ENCODE data around the gene TOMT. TPM values are rescaled to one million over a fixed set of nuclear protein-coding genes. Genes with fewer than 3 reads are reported as not detected.

The TOMT gene
- total RNA-seq, 4 donors from 2014 or later = not detected

DNA sequence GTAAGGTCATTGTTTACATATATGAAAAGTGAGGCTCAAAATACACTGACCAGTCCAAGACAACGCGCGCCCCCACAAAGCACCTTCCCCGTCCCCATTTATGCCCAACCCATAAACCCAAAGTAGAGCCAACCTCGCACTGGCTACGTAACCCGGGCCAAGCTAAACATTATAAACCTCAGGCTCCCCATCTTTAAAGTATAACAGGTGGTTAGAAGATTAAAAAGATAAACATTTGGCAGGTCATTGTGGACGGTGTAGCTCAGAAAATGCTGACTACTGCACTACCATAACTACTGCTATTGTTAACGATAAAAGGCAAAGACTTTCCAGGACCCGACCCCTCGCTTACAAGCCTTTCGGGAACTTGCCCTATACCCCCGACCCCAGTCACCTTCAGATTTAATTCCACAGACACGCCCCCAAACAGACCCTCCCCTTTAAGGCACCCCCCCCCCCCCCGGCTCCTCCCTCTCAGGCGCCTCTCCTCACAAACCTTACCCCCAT, 25.9 kb upstream of the TOMT start:
- no peaks in the 10 kb centered on the region for H3K27me3 ChIP-seq
- peak overlapping the region; percentile 87 to 98 (median 94) for H3K27ac ChIP-seq
- intact Hi-C loops (cut with DNase I; ENCODE audit: low total_unique reads) (loop anchor here (1.0 kb wide), 4 partner anchors 23 to 152 kb away; partner anchors contain the start of genes ANAPC15, LAMTOR1 and XNDC1N), in situ Hi-C loops (cut with MboI; ENCODE audit: low sequenced_read_pairs in 4 of 4) (loop anchor here in 3 of 4 donors (5.0 kb wide), 2 partner anchors 38 to 43 kb away; no protein-coding TSS in a partner anchor)
- ATAC-seq (peak; percentile 47 to 68), DNase-seq (peak in 1 of 2 donors; percentile 18)
- H3K36me3 ChIP-seq = no peaks in the 10 kb centered on the region
- no peaks in the 10 kb centered on the region for H3K9me3 ChIP-seq
- peak overlapping the region; percentile 69 to 96 (median 93) for H3K4me3 ChIP-seq
- peaks cover 14 to 19% of the 10 kb centered on the region in 2 donors for H3K4me1 ChIP-seq
- no peak for TF ChIP-seq CTCF (IDR thresholded peaks at IDR 0.05 in 4 of 5, conservative IDR thresholded peaks at IDR 0.05 in 1 of 5)
- no peak for TF ChIP-seq POLR2A (IDR thresholded peaks at IDR 0.05)

DNA sequence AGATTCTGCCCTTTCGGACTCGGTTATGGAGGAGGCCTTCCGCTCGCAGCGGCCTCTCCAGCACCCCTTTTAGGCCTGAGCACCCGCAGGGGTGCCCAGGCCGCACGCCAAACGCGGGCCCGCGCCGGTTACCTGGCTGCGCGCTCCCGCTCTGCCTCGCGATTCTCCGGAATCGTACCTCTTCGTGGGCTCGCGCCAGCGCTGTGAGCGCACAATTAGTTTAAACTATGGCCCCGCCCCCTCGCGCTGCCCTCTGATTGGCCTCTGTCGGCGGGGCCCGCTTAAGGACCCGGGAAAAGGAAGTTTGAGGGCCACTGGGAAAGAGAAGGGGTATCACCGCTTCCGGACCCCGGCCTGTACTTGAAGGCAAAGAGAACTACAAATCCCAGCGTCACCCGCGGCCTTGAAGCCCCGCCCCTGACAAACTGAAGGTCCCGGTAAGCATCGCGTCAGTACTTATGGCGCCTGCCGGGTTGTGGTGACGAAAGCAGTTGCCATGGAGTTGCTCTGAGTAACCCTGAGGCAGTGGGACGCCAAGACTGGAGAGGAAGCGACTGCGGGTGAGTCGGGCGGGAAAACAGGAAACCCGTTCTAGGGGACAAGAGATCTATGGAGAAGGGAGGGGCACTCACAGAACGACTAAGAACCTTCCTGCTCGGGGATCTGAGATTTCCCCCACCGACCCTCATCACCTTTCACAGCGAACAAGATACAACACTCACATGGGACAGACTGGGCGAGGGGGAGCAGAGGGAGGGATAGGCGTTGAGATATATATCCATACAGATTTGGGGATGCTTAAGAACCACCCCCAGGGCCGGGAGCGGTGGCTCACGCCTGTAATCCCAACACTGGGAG, 25.2 kb upstream of the TOMT start, which contains the start of the genes LRRC51 and NUMA1:
Gene LRRC51, plus strand, starts transcription at position 525 of the 858 bp plus-strand sequence. CDS start 8,234 bp downstream, outside the sequence.
Gene NUMA1, minus strand, starts transcription at position 217 of the 858 bp plus-strand sequence. CDS start 44,599 bp downstream, outside the sequence.
- DNase-seq (peak; percentile 99 to 100), ATAC-seq (peak; percentile 96 to 98)
- Histone ChIP-seq H3K4me1 (peaks cover 14 to 19% of the 10 kb centered on the region in 2 donors), H3K9me3 (no peaks in the 10 kb centered on the region), H3K4me3 (peak within 1 kb of the TSS; percentile 69 to 96 (median 93)), H3K27ac (peak within 1 kb of the TSS; percentile 87 to 98 (median 94)), H3K36me3 (no peaks in the 10 kb centered on the region), H3K27me3 (no peaks in the 10 kb centered on the region)
- intact Hi-C loops (cut with DNase I; ENCODE audit: low total_unique reads) (loop anchor here (1.0 kb wide), 4 partner anchors 23 to 152 kb away; partner anchors contain the start of genes ANAPC15, LAMTOR1 and XNDC1N), in situ Hi-C loops (cut with MboI; ENCODE audit: low sequenced_read_pairs in 4 of 4) (no loop called here)
- TF ChIP-seq CTCF (IDR thresholded peaks at IDR 0.05 in 4 of 5, conservative IDR thresholded peaks at IDR 0.05 in 1 of 5) = no peak
- TF ChIP-seq POLR2A (IDR thresholded peaks at IDR 0.05) = peak; percentile 71 to 78

DNA sequence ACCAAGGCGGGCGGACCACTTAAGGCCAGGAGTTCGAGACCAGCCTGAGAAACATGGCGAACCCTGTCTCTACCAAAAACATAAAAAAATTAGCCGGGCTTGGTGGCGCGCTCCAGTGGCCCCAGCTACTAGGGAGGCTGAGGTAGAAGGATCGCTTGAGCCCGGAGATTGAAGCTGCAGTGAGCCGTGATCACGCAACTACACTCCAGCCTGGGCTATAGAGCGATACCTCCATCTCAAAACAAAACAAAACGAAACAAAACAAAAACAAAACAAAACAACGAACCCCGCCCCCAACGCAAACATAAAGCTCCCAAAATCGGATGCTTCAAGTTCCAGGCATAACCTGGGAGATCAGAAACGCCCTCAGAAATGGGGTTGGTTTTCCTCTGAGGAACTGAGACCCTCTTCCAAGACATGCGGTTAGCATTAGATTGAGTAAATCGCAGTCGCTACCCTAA, 24.5 kb upstream of the TOMT start:
- intact Hi-C loops (cut with DNase I; ENCODE audit: low total_unique reads) (no loop called here), in situ Hi-C loops (cut with MboI; ENCODE audit: low sequenced_read_pairs in 4 of 4) (no loop called here)
- ATAC-seq = no peak
- no peak for TF ChIP-seq POLR2A (IDR thresholded peaks at IDR 0.05)
- TF ChIP-seq CTCF (IDR thresholded peaks at IDR 0.05 in 4 of 5, conservative IDR thresholded peaks at IDR 0.05 in 1 of 5) = no peak
- Histone ChIP-seq H3K27me3 (no peaks in the 10 kb centered on the region), H3K4me1 (peaks cover 14 to 19% of the 10 kb centered on the region in 2 donors), H3K4me3 (peak overlapping the region; percentile 69 to 96 (median 93)), H3K27ac (peak overlapping the region; percentile 87 to 98 (median 94)), H3K9me3 (no peaks in the 10 kb centered on the region), H3K36me3 (no peaks in the 10 kb centered on the region)
- DNase-seq = no peak

- no peak for TF ChIP-seq CTCF (IDR thresholded peaks at IDR 0.05 in 4 of 5, conservative IDR thresholded peaks at IDR 0.05 in 1 of 5)
- no peak for TF ChIP-seq POLR2A (IDR thresholded peaks at IDR 0.05)
- intact Hi-C loops (cut with DNase I; ENCODE audit: low total_unique reads) (no loop called here), in situ Hi-C loops (cut with MboI; ENCODE audit: low sequenced_read_pairs in 4 of 4) (no loop called here)
- Histone ChIP-seq H3K4me1 (peaks cover 14 to 19% of the 10 kb centered on the region in 2 donors), H3K9me3 (no peaks in the 10 kb centered on the region), H3K4me3 (no peak overlapping the region), H3K27ac (peak overlapping the region in 2 of 4 donors; percentile 92 to 95), H3K27me3 (no peaks in the 10 kb centered on the region), H3K36me3 (no peaks in the 10 kb centered on the region)
- no peak for DNase-seq
- no peak for ATAC-seq
These were observed 23.8 kb upstream of the TOMT start for GRCh38 chr11:72081821-72082453.

Measured in gastrocnemius medialis (tissue), 4 donors.